Right lobe of liver (tissue), 6 donors: ENCODE measurements around the gene EPB41L1. TPM values are rescaled to one million over a fixed set of nuclear protein-coding genes. Genes with fewer than 3 reads are reported as not detected.

ENCODE experiments used
- ATAC-seq, 4 donors: fragments of 200-7000 bp; cut with Tn5 transposase; one replicate each; pipeline ENCODE4 v1.9.1; 2020; ENCODE audit warnings: mild to moderate bottlenecking in 4 of 4, moderate library complexity in 4 of 4
- DNase-seq, 3 donors: peaks; one replicate each; pipeline ENCODE4 v3.0.0-alpha.2; 2020
- H3K27ac ChIP-seq, 3 donors: fragments of 200-600 bp; one replicate each; pipeline ENCODE4 v1.8.0; 2022
- H3K27me3 ChIP-seq, 2 donors: fragments of 200-600 bp; one replicate each; pipeline ENCODE4 v1.8.0; 2022
- H3K36me3 ChIP-seq, 4 donors: fragments of 200-600 bp; sonication (generic) in 1 of 4; one replicate each; pipeline versions ENCODE4 v1.5.1 to v1.8.0; 2017 to 2022; ENCODE audit warnings: control low read depth in 1 of 4
- H3K4me1 ChIP-seq, 4 donors: fragments of 200-600 bp; sonication (generic) in 1 of 4; one replicate each; pipeline versions ENCODE4 v1.5.1 to v1.8.0; 2017 to 2022; ENCODE audit warnings: control low read depth in 1 of 4
- H3K4me3 ChIP-seq, 3 donors: fragments of 200-600 bp; one replicate each; pipeline ENCODE4 v1.8.0; 2022
- H3K9me3 ChIP-seq, 4 donors: fragments of 200-600 bp; sonication (generic) in 1 of 4; one replicate each; pipeline versions ENCODE4 v1.5.1 to v1.8.0; 2017 to 2022; ENCODE audit warnings: control low read depth in 1 of 4
- POLR2A ChIP-seq: fragments of 450-650 bp; IDR thresholded peaks from one replicate; pipeline ENCODE4 v1.6.1; 2017; ENCODE audit warnings: antibody characterized with exemption, mild to moderate bottlenecking
- WGBS: methylation state at CpG from one replicate; pipeline ENCODE4 v1.1.6; 2018; ENCODE audit warnings: low coverage, low lambda C conversion rate; ENCODE audit not compliant: insufficient coverage; ENCODE audit errors: missing lambda C conversion rate; 5-methylcytosine and 5-hydroxymethylcytosine counted together
- intact Hi-C, 2 donors: fragments of 100-400 bp; cut with DNase I; formaldehyde crosslinking; loops; one replicate each; pipeline versions ENCODE4 v1.11.2 to v1.14.1; 2022
- long read RNA-seq: library from polyadenylated mRNA; unstranded; transcript quantifications from one replicate; pipeline ENCODE4 v2.0.0, GENCODE V29; 2019
- total RNA-seq, 6 experiments: library from RNA; depleted of rRNA in 2 of 6; stranded (reverse); fragments of >200 nt in 2 of 6; fragmentation: NEBNext Ultra II Directional in 3 of 6; extraction: Animal tissue kit (Norgen Biotek cat#: 25700) in 3 of 6; gene quantifications; one replicate each; pipeline versions ENCODE4 v1.1.0 to v1.2.4, GENCODE V29; 2016 to 2023
- TF ChIP-seq, protein P1 (sequence below), 4 donors: fragments of 200-600 bp in 3 of 4; fragments of 450-650 bp in 1 of 4; IDR thresholded peaks; one replicate each; pipeline versions ENCODE4 v1.5.1 to v1.8.0; 2016 to 2022; ENCODE audit warnings: antibody characterized with exemption in 4 of 4, mild to moderate bottlenecking in 2 of 4
- donor health status: DM: no; HTN: yes; CAD: no.
- donor health status: DM: no; HTN: no; CAD: no.
- donor health status: DM: no; HTN: no; CAD: no.
- donor health status: DM: no; HTN: yes; CAD: no.
- donor health status: DM: no; HTN: yes; CAD: no.

EPB41L1 gene
- 10 to 100 TPM in 1 of 6 experiments, 1 to 10 TPM in 5; 3.1 to 13.2 (median 5.3) TPM for total RNA-seq
- long read RNA-seq: 0 reads

- TF ChIP-seq, protein P1, sequence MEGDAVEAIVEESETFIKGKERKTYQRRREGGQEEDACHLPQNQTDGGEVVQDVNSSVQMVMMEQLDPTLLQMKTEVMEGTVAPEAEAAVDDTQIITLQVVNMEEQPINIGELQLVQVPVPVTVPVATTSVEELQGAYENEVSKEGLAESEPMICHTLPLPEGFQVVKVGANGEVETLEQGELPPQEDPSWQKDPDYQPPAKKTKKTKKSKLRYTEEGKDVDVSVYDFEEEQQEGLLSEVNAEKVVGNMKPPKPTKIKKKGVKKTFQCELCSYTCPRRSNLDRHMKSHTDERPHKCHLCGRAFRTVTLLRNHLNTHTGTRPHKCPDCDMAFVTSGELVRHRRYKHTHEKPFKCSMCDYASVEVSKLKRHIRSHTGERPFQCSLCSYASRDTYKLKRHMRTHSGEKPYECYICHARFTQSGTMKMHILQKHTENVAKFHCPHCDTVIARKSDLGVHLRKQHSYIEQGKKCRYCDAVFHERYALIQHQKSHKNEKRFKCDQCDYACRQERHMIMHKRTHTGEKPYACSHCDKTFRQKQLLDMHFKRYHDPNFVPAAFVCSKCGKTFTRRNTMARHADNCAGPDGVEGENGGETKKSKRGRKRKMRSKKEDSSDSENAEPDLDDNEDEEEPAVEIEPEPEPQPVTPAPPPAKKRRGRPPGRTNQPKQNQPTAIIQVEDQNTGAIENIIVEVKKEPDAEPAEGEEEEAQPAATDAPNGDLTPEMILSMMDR (IDR thresholded peaks at IDR 0.05): no peak
- TF ChIP-seq POLR2A: no peak
- Histone ChIP-seq H3K4me3 (peak within 1 kb of the TSS; percentile 45 to 56 (median 45)), H3K9me3 (no peaks in the 10 kb centered on the region), H3K36me3 (no peaks in the 10 kb centered on the region), H3K27ac (no peak within 1 kb of the TSS), H3K4me1 (peaks cover 0 to 14% (median 4%) of the 10 kb centered on the region in 4 donors), H3K27me3 (no peaks in the 10 kb centered on the region)
- DNase-seq (peak in 1 of 3 donors; percentile 54), ATAC-seq (no peak)
- intact Hi-C loops: loop anchor here in 1 of 2 donors (5.0 kb wide), 1 partner anchor 42 kb away; no protein-coding TSS in a partner anchor
- WGBS: 68% methylated on average over 8 of the region's 51 CpGs
Observed at GRCh38 chr20:36154700-36155628, at the start of gene EPB41L1. Gene EPB41L1, plus strand, starts transcription at chr20:36154740. Its CDS starts 19,038 bp downstream, at chr20:36173778.

GRCh38 chr20:36104856-36105255, 49.7 kb upstream of the EPB41L1 start:
- no peak overlapping the region for H3K27ac ChIP-seq
- intact Hi-C loops: no loop called here
- no peak for DNase-seq
- no peaks in the 10 kb centered on the region for H3K36me3 ChIP-seq
- no peak overlapping the region for H3K4me3 ChIP-seq
- H3K27me3 ChIP-seq: no peaks in the 10 kb centered on the region
- no peaks in the 10 kb centered on the region for H3K9me3 ChIP-seq
- 88% methylated on average over 8 of the region's 10 CpGs for WGBS
- H3K4me1 ChIP-seq: no peaks in the 10 kb centered on the region
- TF ChIP-seq, protein P1 (IDR thresholded peaks at IDR 0.05): no peak
- no peak for TF ChIP-seq POLR2A
- no peak for ATAC-seq

DNA sequence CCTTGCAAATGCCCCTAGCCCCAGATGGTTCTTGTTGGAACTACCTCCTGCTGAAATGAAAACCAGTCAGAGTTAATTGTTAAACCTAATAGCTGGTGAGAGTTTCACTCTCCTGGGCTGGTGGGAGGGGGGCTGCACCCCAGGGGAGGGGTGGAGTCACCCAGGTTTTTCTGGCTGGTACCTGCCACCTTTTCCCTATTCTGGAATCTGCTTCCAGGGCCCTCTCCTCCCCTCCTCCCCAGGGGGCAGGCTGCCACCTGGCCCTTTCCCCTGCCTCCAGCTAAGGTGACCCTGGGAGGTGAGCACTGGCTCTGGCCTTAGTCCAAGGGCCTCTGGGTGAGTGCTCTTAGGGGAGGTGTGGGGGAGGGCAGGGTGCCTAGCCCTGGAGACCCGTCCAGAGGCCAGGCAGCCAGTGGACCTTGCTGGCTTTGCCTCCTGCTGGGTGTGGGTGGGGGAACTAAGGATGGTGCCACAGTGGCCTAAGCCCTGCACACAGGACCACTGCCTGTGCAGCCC, 48.8 kb upstream of the EPB41L1 start:
- DNase-seq (peak; percentile 28 to 65 (median 63)), ATAC-seq (peak; percentile 42 to 74 (median 66))
- Histone ChIP-seq H3K9me3 (no peaks in the 10 kb centered on the region), H3K4me3 (no peak overlapping the region), H3K27ac (no peak overlapping the region), H3K36me3 (no peaks in the 10 kb centered on the region), H3K27me3 (no peaks in the 10 kb centered on the region), H3K4me1 (no peaks in the 10 kb centered on the region)
- TF ChIP-seq, protein P1 (IDR thresholded peaks at IDR 0.05): no peak
- TF ChIP-seq POLR2A: no peak
- intact Hi-C loops: no loop called here
- WGBS: no CpG with 5 or more reads among the region's 1 CpG

- H3K27me3 ChIP-seq: no peaks in the 10 kb centered on the region
- TF ChIP-seq POLR2A: no peak
- TF ChIP-seq, protein P1 (IDR thresholded peaks at IDR 0.05): no peak
- H3K27ac ChIP-seq: no peak overlapping the region
- no peak for DNase-seq
- H3K4me3 ChIP-seq: no peak overlapping the region
- no peaks in the 10 kb centered on the region for H3K36me3 ChIP-seq
- WGBS: 69% methylated on average over 4 of the region's 5 CpGs
- no peaks in the 10 kb centered on the region for H3K4me1 ChIP-seq
- no peaks in the 10 kb centered on the region for H3K9me3 ChIP-seq
- intact Hi-C loops: no loop called here
- ATAC-seq: peak in 2 of 4 donors; percentile 19 to 56
Observed at GRCh38 chr20:36106606-36107005, 47.9 kb upstream of the EPB41L1 start.
